HG02588 (cell line): ENCODE data around the gene ALG12.

ENCODE experiments used
- ATAC-seq: cut with Tn5 transposase; IDR thresholded peaks from one replicate; pipeline ENCODE4 v1.9.1; 2021; ENCODE audit warnings: mild to moderate bottlenecking, moderate library complexity; ENCODE audit not compliant: unreplicated experiment

The ALG12 gene

DNA sequence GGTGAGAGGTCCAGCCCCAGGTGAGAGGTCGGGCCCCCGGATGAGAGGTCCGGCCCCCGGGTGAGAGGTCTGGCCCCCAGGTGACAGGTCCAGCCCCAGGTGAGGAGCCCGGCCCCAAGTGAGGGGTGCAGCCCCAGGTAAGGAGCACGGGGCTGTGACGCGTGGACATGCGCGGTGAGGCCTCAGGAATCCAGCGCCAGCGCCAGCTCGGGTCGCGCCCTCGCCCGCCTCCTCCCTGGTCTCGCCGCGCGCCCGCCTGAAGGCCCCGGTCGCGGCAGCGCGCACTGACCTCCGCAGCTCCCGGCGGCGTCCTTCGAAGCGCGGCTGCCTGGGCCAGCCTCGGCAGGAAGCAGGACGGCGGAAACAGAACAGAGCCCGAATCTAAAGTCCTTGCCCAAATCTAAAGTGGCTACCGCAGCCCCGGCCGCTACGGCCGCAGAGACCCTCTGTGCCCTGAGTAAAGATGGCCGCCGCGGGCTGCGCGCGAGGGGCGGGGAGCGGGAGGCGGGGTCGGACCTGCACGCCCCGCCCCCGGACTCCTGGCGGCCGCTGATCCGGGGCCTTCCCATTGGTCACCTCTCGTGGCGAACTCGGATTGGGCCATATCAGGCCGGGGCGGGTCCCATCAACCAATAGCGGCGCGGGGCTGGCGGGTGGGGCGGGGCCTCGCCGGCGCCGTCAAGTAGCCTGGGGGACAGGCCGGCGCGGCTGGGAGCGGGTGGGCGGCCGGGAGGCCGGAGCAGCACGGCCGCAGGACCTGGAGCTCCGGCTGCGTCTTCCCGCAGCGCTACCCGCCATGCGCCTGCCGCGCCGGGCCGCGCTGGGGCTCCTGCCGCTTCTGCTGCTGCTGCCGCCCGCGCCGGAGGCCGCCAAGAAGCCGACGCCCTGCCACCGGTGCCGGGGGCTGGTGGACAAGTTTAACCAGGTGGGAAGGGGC, at the start of gene ALG12, which contains the start of gene CRELD2:
TSS of gene ALG12 (minus strand) at position 465 of the 937 bp plus-strand sequence. CDS start 4,673 bp downstream, outside the sequence.
TSS of gene CRELD2 (plus strand) at position 661 of the 937 bp plus-strand sequence. CDS start at position 797, 136 bp downstream.
- ATAC-seq: peak; percentile 86

DNA sequence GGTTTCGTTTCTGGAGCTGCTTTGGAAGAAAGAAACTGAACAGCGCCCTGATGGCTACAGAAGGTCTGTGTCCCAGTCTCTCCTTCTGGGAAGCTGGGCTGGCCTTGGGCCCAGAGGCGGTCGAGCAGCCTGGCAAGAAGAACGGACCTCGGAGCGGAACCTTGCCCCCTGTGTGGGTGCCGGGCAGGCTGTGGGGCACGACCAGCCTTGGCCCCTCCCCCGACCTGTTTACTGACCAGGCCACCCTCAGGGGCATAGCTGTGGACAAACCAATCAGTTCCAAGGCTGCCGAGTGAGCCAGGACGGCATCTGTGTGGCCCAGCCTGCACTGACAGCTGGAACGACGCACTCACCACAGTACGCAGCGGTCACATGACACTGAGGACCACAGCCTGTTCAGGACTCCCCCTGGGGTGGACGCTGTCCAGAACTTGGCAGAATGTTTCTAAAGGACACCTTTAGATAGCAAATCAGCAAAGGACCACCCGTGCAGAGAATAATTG, 49.5 kb upstream of the ALG12 start:
- ATAC-seq: no peak

DNA sequence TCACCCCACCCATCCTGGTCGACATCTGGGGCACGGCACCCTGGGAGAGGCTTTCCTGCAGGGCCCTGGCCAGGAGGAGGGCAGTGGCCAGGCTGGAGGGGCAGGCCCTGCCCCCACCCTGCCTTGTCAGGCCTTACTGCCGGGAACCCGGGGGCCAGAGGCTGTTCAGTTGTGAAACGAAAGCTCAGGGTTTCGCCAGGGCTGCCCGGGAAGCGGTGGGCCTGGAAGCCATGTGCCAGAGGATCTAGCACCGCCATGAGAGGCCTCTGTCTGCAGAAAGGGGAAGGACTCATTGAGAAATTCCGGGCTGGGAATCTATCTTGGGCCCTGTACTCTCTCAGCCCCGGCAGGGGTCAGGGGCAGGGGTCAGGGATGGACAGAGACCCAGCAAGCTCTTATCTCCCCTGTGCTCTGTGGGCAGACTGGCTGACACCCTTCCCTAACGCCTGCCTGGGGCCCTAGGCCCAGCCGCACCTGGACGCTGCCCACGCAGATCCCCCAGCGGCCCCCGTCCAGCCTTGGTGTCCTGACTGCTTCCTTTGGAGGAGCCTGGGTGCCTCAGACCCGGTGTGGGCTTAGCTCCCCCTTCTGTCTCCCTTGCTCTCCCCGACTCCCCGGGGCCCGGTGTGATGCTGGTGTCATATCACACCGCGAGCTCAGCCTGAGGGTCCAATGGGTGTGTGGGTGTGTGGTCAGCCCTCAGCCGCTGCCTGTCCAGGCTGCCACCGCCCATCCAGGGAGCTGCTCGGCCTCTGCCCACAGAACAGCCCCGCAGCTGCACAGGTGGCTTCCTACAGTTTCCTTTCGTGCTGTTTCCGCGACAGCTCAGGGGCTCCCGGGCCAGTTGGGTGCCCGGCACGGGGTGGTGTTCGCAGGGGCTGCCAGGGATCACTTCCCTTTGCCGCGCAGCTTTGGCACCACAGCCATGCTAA, 48.8 kb upstream of the ALG12 start:
- no peak for ATAC-seq

DNA sequence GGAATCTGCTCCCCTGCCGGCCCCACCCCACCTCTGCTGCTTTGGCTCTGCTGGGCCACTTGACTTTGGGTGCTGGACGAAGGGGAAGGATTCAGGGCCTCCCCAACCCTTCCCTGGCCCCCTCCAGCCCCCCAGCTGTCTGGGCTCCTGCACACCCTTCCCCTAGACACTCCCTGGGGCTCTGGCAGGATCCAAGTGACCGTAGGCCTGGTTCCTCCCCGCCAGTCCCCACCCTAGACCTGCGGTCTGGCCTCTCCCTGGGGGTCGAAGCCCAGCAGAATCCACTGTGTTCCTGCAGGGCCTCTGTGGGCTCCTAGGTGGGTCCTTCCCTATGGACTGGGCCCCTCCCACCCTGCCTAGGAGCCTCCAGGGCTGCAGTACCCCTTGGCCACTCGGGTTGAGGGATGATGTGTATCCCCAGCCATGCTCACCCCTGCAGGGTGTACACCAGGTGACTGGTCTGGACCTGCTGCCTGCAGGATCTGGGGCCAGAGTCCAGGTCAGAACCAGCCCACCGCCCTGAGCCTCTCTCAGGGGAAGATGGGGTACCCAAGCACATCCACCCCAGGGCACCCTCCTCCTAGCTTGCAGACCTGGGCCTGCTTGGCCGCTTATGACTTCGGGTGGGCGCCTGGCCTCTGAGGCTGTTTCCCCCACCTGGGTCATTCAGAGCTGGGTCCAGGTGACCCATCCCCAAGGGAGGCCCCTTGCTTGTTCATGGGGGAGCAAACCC, 48.0 kb upstream of the ALG12 start:
- no peak for ATAC-seq

DNA sequence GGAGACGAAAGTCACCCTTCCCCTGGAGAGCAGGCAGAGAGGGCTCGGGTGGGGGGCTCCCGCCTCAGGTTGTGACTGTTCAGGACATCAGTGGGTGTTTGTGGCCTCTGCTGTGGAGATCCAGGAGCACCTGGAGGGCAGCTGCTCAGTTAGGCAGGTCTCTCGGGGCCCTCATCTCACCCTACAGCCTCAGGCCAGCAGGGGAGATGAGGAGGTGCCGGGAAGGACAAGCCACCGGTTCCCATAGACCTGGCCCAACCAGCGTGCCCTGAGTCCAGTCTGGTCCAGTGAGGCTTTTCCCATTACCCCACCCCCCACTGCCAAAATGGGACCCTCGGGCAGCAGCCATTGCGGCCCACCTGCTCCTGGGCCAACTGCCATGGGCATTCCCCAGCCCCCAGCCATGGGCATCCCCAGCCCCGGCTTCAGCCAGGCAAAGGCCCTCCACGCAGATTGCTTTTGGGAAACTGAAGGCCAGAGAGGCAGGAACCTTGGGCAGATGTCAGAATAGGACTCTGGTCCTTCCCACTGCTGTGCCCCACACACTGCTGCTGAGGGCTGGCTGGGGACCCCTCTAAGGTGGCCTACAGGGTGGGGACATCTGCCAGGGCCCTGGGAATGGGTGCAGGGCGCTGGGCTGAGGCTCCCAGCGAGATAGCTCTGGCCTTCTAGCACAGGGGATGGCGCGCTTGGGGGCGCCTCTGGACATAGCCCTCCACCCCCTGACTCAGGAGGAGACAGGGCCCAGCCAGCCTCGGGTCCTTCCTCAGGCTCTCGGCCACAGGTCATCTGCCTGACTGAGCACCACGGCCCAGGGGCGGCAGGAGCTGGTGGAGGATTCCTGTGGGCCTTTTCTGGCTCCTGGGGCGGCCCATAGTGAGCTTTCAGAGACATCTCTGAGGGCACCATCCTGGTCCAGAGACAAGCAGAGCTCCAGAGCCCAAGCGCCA, 47.1 kb upstream of the ALG12 start:
- no peak for ATAC-seq

DNA sequence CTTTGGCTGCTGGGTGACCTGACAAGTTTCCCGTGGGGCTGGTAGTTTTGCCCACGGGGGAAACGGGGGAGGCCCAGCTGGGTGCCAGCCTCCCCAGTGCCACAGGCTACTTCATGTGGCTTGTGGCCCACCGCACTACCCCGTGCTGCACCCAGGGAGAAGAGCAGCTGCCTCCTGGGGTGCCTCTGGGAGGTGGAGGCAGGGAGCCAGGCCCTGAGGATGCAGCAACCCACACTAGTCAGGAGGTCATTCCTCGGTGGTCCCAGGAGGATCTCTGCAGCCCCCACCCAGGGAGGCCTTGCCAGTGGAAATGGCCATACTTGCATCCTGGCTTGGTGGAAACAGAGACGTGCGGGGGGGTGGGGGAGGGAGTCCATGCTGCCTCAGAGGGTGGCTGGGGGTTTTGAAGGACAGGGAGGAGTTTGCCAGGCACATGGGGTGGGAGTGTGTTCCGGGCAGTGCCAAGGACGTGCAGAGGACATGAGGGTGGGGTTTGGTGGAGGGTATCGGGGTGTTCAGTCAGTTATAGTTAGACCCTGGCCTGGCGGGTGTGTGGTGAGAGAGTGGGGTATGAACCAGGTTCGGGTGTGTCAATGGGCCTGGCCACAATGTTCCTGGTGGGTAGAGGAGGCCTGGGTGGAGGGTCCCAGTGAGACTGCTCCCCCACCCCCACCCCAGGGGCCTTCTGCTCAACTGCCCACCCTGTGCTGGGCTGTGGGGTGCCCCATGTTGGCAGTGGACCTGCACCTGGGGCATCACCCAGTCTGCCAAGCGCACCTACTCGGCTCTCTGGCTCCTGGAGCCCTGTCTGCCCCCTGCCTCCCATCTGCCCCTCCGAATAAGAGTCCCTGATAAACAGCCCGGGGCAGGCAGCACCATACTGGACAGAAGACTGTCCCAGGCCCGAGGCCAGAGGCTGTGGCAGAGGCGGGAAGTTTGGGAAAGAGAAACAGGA, 46.2 kb upstream of the ALG12 start:
- no peak for ATAC-seq

DNA sequence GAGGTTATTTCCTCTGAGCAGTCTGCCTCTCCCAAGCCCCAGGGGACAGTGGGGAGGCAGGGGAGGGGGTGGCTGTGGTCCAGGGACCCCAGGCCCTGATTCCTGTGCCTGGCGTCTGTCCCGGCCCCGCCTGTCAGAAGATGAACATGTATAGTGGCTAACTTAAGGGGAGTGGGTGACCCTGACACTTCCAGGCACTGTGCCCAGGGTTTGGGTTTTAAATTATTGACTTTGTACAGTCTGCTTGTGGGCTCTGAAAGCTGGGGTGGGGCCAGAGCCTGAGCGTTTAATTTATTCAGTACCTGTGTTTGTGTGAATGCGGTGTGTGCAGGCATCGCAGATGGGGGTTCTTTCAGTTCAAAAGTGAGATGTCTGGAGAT, 45.4 kb upstream of the ALG12 start:
- no peak for ATAC-seq

DNA sequence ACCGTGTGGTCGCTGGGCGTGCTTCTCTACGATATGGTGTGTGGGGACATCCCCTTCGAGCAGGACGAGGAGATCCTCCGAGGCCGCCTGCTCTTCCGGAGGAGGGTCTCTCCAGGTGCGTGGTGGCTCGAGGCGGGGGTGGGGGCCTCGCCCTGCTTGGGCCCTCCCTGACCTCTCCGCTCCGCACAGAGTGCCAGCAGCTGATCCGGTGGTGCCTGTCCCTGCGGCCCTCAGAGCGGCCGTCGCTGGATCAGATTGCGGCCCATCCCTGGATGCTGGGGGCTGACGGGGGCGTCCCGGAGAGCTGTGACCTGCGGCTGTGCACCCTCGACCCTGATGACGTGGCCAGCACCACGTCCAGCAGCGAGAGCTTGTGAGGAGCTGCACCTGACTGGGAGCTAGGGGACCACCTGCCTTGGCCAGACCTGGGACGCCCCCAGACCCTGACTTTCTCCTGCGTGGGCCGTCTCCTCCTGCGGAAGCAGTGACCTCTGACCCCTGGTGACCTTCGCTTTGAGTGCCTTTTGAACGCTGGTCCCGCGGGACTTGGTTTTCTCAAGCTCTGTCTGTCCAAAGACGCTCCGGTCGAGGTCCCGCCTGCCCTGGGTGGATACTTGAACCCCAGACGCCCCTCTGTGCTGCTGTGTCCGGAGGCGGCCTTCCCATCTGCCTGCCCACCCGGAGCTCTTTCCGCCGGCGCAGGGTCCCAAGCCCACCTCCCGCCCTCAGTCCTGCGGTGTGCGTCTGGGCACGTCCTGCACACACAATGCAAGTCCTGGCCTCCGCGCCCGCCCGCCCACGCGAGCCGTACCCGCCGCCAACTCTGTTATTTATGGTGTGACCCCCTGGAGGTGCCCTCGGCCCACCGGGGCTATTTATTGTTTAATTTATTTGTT, 44.8 kb upstream of the ALG12 start:
- ATAC-seq: no peak

DNA sequence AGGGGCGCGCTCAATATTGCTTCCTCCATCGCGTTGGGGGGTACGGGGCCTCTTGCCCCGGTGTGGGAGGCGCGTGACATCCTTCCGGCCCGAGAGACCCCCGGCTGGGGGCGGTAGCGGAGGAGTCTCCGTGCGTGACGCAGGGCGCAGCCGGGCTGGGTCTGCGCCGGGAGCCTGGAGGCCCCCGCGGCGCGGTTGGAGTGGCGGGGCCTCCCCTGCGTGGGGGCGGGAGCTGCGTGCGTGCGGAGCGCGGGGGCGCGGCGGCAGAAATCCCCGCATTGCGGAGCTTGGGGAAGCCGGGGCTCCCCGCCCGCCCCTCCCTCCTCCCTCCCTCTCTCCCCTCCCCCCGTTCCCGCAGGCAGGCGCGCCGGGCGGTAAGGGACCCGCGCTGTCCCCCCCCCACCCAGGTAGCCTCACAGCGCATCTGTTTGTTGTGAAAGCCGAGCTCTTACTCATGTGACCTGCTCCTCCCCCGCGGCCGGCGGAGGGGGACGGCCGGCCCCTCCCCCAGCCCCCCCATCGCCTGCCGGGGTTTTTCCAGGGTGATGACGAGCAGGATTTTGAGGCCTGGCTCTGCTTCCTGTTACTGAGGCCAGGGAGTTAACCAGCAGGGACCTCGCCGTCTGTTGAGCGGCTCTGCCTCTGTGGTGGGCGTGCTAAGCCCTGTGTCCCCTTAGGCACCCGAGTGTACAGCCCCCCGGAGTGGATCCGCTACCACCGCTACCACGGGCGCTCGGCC, 43.9 kb upstream of the ALG12 start:
- ATAC-seq: no peak

DNA sequence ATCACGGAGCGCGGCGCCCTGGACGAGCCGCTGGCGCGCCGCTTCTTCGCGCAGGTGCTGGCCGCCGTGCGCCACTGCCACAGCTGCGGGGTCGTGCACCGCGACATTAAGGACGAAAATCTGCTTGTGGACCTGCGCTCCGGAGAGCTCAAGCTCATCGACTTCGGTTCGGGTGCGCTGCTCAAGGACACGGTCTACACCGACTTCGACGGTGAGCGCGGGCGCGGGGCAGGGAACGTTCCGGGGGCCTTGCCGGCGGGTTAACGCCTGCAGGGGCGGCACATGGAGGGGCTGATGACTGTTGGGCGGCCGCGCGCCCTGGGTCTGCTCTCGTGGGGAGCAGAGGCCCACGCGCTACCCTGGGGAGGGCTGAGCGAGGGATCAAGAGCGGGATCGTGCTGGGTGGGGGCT, 43.4 kb upstream of the ALG12 start:
- no peak for ATAC-seq

DNA sequence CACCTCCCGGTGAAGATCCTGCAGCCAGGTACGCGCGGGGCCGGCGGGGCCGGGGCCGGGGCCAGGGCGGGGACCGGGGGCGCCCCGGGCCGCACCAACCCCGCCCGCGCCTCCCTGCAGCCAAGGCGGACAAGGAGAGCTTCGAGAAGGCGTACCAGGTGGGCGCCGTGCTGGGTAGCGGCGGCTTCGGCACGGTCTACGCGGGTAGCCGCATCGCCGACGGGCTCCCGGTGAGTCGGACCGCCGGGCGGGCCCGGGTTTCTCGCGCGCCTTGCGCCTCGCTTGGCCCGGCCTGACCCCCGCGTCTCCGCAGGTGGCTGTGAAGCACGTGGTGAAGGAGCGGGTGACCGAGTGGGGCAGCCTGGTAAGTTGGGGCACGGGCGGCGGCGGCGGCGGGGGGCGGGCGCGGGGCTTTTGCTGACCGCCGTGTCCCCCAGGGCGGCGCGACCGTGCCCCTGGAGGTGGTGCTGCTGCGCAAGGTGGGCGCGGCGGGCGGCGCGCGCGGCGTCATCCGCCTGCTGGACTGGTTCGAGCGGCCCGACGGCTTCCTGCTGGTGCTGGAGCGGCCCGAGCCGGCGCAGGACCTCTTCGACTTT, 42.9 kb upstream of the ALG12 start:
- ATAC-seq: peak; percentile 0

DNA sequence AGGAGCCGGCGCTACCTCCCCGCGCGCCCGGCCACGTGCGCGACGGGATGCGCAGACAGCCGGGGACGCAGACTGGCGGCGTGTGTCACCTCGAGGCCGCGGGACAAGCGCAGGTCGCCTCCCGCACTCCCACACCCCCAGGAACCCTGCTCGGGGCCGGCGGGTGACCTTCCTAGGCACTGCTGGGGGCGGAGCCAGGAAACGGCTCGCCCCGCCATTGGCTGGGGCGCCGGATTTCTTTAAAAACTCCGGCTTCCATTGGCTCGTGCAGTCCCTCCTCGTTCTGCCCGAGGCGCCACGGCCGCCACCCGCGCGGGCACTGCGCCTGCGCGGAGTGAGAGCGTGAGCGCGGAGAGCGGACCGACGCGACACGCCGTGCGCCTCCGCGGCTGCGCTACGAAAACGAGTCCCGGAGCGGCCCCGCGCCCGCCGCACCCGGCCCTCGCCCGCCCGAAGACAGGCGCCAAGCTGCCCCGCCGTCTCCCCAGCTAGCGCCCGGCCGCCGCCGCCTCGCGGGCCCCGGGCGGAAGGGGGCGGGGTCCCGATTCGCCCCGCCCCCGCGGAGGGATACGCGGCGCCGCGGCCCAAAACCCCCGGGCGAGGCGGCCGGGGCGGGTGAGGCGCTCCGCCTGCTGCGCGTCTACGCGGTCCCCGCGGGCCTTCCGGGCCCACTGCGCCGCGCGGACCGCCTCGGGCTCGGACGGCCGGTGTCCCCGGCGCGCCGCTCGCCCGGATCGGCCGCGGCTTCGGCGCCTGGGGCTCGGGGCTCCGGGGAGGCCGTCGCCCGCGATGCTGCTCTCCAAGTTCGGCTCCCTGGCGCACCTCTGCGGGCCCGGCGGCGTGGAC, 42.1 kb upstream of the ALG12 start, which contains the start of gene PIM3:
TSS of gene PIM3 (plus strand) at position 614 of the 846 bp plus-strand sequence. CDS start at position 790, 176 bp downstream.
- peak; percentile 56 for ATAC-seq

DNA sequence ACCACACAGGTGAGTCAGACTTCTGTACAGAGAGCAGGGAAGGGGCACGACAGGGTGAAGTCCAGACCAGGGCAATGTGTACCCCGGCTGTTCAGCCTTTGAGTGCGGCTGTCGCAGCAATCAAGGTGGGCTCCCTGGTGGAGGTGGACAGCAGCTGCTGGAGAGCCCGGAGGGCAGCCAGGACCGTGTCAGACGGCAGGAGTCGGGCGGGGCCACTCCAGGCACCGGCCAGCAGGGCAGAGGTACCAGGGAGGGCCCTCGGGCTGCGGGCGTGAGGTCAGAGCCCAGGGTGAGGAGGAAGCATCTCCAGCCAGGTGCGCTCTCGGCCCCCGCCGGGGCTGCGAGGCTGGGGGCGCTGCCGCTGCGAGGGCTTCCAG, 41.5 kb upstream of the ALG12 start:
- peak; percentile 1 for ATAC-seq

DNA sequence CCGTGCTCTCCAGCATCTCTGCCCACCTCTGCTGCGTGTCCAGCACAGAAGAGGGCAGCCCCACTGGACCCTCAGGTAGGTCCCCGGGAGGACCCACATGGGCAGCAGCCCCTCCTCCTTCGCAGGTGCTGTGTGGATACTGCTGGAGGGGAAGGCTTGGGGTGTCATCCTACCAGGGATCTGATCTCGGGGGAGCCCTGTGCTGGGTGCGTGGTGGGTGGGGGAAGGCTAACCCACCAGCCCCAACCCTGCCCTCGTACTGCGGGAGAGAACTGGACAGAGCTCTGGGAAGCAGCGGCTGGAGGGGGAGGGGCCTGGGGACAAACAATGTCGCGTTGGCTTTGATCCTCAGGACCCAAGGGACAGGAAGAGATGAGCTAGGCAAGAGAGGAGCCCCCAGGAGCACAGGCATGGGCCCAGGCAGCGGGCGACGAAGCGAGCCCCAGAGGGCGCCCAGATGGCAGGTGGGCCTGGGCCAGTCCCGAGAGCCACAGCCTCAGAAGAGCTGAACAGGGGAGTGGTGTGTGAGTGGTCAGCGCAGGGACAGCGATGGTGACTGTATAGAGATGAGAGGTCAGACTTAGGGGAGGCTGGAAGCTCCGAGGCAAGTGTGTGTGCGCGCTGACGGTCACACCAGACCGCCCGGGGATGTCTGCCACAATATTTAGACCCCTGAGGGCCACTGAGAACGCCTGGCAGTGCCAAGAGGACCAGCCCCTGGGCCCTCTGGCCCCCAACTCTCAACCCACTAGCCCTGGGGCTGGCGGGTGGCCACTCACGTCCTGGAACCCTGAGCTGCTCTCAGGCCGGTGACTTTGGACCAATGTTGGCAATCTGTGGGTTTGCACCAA, 40.9 kb upstream of the ALG12 start:
- ATAC-seq: no peak
